ENCODE measurements around the gene CCDC91. TPM values are rescaled to one million over a fixed set of nuclear protein-coding genes. Genes with fewer than 3 reads are reported as not detected.

Gene CCDC91
- total RNA-seq, 1 donor from 2014 or later, result 12.3 TPM

- Mint-ChIP-seq H3K9me3 (ENCODE audit: unreplicated experiment) (peaks cover 11% of the 10 kb centered on the region), H3K27me3 (ENCODE audit: unreplicated experiment) (no peaks in the 10 kb centered on the region), H3K27ac (ENCODE audit: unreplicated experiment) (no peak overlapping the region), H3K4me1 (ENCODE audit: unreplicated experiment) (no peaks in the 10 kb centered on the region), H3K4me3 (ENCODE audit: unreplicated experiment) (peak overlapping the region; percentile 54), H3K36me3 (ENCODE audit: low read depth, unreplicated experiment) (peaks cover 24% of the 10 kb centered on the region)
- TF ChIP-seq, protein P1, sequence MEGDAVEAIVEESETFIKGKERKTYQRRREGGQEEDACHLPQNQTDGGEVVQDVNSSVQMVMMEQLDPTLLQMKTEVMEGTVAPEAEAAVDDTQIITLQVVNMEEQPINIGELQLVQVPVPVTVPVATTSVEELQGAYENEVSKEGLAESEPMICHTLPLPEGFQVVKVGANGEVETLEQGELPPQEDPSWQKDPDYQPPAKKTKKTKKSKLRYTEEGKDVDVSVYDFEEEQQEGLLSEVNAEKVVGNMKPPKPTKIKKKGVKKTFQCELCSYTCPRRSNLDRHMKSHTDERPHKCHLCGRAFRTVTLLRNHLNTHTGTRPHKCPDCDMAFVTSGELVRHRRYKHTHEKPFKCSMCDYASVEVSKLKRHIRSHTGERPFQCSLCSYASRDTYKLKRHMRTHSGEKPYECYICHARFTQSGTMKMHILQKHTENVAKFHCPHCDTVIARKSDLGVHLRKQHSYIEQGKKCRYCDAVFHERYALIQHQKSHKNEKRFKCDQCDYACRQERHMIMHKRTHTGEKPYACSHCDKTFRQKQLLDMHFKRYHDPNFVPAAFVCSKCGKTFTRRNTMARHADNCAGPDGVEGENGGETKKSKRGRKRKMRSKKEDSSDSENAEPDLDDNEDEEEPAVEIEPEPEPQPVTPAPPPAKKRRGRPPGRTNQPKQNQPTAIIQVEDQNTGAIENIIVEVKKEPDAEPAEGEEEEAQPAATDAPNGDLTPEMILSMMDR (IDR thresholded peaks at IDR 0.05; ENCODE audit: unreplicated experiment), result no peak
- no peak for DNase-seq (ENCODE audit: low spot score)
These were observed 19.5 kb downstream of the CCDC91 start for GRCh38 chr12:28209782-28210181.

GRCh38 chr12:28212182-28212581 is 21.9 kb downstream of the CCDC91 start:
- Mint-ChIP-seq H3K27ac (ENCODE audit: unreplicated experiment) (no peak overlapping the region), H3K9me3 (ENCODE audit: unreplicated experiment) (peaks cover 11% of the 10 kb centered on the region)

GRCh38 chr12:28215021-28215420 is 24.8 kb downstream of the CCDC91 start:
- peaks cover 19% of the 10 kb centered on the region for H3K36me3 Mint-ChIP-seq (ENCODE audit: low read depth, unreplicated experiment)
- DNase-seq (ENCODE audit: low spot score), result no peak

More at GRCh38 chr12:28212182-28212581, 21.9 kb downstream of the CCDC91 start:
- no peak overlapping the region for H3K4me3 Mint-ChIP-seq (ENCODE audit: unreplicated experiment)
- H3K36me3 Mint-ChIP-seq (ENCODE audit: low read depth, unreplicated experiment), result peaks cover 24% of the 10 kb centered on the region
- no peaks in the 10 kb centered on the region for H3K27me3 Mint-ChIP-seq (ENCODE audit: unreplicated experiment)
- DNase-seq (ENCODE audit: low spot score), result no peak
- H3K4me1 Mint-ChIP-seq (ENCODE audit: unreplicated experiment), result no peaks in the 10 kb centered on the region
- TF ChIP-seq, protein P1 (IDR thresholded peaks at IDR 0.05; ENCODE audit: unreplicated experiment), result no peak

DNA sequence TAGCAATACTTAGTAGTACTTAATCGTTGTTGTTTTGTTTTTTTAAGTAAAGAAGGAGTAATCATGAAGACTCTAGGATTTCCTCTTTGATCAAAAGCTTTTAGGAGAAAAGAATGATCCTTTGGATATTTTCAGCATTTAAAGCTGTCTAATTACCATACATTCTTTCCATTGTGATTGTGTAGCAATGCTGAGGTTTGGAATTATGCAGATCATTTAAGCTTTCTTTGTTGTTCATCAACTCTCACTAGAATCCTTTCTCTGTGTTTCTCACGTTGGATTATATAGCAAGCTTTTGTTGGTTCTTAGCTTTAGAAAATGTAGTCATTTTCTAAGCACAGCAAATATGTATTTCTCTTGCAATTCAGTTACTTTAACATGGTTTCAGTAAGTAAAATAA is 25.8 kb downstream of the CCDC91 start:
- Mint-ChIP-seq H3K4me1 (ENCODE audit: unreplicated experiment) (peaks cover 3% of the 10 kb centered on the region), H3K27me3 (ENCODE audit: unreplicated experiment) (no peaks in the 10 kb centered on the region), H3K9me3 (ENCODE audit: unreplicated experiment) (peaks cover 1% of the 10 kb centered on the region), H3K4me3 (ENCODE audit: unreplicated experiment) (no peak overlapping the region), H3K27ac (ENCODE audit: unreplicated experiment) (no peak overlapping the region), H3K36me3 (ENCODE audit: low read depth, unreplicated experiment) (peaks cover 13% of the 10 kb centered on the region)
- no peak for DNase-seq (ENCODE audit: low spot score)
- TF ChIP-seq, protein P1 (IDR thresholded peaks at IDR 0.05; ENCODE audit: unreplicated experiment), result no peak

More at GRCh38 chr12:28215021-28215420, 24.8 kb downstream of the CCDC91 start:
- Mint-ChIP-seq H3K27me3 (ENCODE audit: unreplicated experiment) (no peaks in the 10 kb centered on the region), H3K4me1 (ENCODE audit: unreplicated experiment) (peaks cover 3% of the 10 kb centered on the region), H3K27ac (ENCODE audit: unreplicated experiment) (no peak overlapping the region), H3K4me3 (ENCODE audit: unreplicated experiment) (no peak overlapping the region), H3K9me3 (ENCODE audit: unreplicated experiment) (peaks cover 7% of the 10 kb centered on the region)
- TF ChIP-seq, protein P1 (IDR thresholded peaks at IDR 0.05; ENCODE audit: unreplicated experiment), result no peak

DNA sequence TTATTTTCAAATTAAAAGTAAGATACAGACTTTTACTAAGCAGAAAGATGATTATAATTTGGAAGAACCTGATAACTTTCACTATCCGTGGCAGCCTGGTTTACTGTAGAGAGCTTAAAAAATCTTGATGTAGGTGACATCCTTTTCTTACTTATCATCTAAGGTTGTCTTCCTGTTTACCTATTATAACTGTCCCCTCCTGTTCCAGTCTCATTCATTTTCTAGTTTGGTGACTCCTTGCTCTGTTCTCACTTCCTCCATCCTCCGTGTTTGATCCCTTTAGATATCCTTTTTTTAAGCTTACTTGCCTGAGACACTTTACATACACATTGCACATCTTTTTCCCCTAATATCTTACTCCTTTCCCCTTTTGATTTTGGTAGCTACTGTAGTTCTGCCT is 27.5 kb downstream of the CCDC91 start:
- TF ChIP-seq, protein P1 (IDR thresholded peaks at IDR 0.05; ENCODE audit: unreplicated experiment), result no peak
- peaks cover 3% of the 10 kb centered on the region for H3K4me1 Mint-ChIP-seq (ENCODE audit: unreplicated experiment)
- no peak overlapping the region for H3K4me3 Mint-ChIP-seq (ENCODE audit: unreplicated experiment)
- H3K36me3 Mint-ChIP-seq (ENCODE audit: low read depth, unreplicated experiment), result no peaks in the 10 kb centered on the region
- no peak overlapping the region for H3K27ac Mint-ChIP-seq (ENCODE audit: unreplicated experiment)
- no peak for DNase-seq (ENCODE audit: low spot score)
- no peaks in the 10 kb centered on the region for H3K27me3 Mint-ChIP-seq (ENCODE audit: unreplicated experiment)
- no peaks in the 10 kb centered on the region for H3K9me3 Mint-ChIP-seq (ENCODE audit: unreplicated experiment)

Measured in endothelial cell (in vitro differentiated cells).